GM12878 (cell line): ENCODE results near the gene THOC6. TPM values are rescaled to one million over a fixed set of nuclear protein-coding genes. Genes with fewer than 3 reads are reported as not detected.

ENCODE experiments used
- ATAC-seq: fragments of 200-7000 bp; cut with Tn5 transposase; 3 replicates; pipeline ENCODE4 v1.9.1; 2020; ENCODE audit warnings: mild to moderate bottlenecking, moderate library complexity
- BruUV-seq: library from RNA; stranded (reverse); fragments of 400-500 nt; replicated peaks from 2 replicates; lab custom pipeline; 2021; lab: Mats Ljungman, UMichigan
- CTCF ChIA-PET: fragments of 300-600 bp; sonication (Branson Sonifier 250); formaldehyde crosslinking; extraction: SDS; loops from one replicate; lab custom pipeline; 2021; ENCODE audit warnings: inconsistent platforms; lab: Yijun Ruan, JAX
- POLR2A ChIA-PET: fragments of 350-600 bp; formaldehyde crosslinking; extraction: SDS; loops from one replicate; lab custom pipeline; 2021; ENCODE audit warnings: inconsistent platforms; lab: Charles Lee
- RAD21 ChIA-PET: fragments of 300-600 bp; sonication (Branson Sonifier 250); formaldehyde crosslinking; loops from one replicate; lab custom pipeline; 2023; ENCODE audit warnings: antibody characterized with exemption; ENCODE audit not compliant: unreplicated experiment; lab: Charles Lee
- SMC1A ChIA-PET: fragments of 300-600 bp; sonication (Branson Sonifier 250); formaldehyde crosslinking; loops from one replicate; lab custom pipeline; 2023; ENCODE audit not compliant: unreplicated experiment, uncharacterized antibody; lab: Charles Lee
- DNase-seq: peaks from one replicate; pipeline ENCODE4 v3.0.0-alpha.2; 2011; ENCODE audit warnings: low read depth, low spot score
- FAIRE-seq: peaks from 3 replicates; lab custom pipeline; 2011; peaks lifted over from hg19 to GRCh38; lab: Jason Lieb, UNC
- H2AFZ ChIP-seq: 2 replicates; pipeline ENCODE4 v1.6.0; 2011; ENCODE audit warnings: low read depth, low read length, control low read depth; ENCODE audit not compliant: control insufficient read depth
- H3K27ac ChIP-seq: 2 replicates; pipeline ENCODE4 v1.5.1; 2011; ENCODE audit warnings: control low read depth; ENCODE audit not compliant: control insufficient read depth, insufficient read depth
- H3K27me3 ChIP-seq, 2 experiments: replicated peaks in 1 of 2; 2 replicates each; pipeline versions ENCODE4 v1.6.0 to v1.6.1; 2011; ENCODE audit warnings: low read length in 1 of 2; ENCODE audit not compliant: control insufficient read depth in 2 of 2, insufficient read depth in 2 of 2
- H3K36me3 ChIP-seq, 2 experiments: 2 replicates each; pipeline ENCODE4 v1.5.1; 2011; ENCODE audit warnings: low read length in 1 of 2; ENCODE audit not compliant: control insufficient read depth in 2 of 2, insufficient read depth in 2 of 2
- H3K4me1 ChIP-seq: 2 replicates; pipeline ENCODE4 v1.6.1; 2011; ENCODE audit warnings: mild to moderate bottlenecking, low read length, moderate library complexity, mixed read lengths; ENCODE audit not compliant: control insufficient read depth, insufficient read depth
- H3K4me2 ChIP-seq: 2 replicates; pipeline ENCODE4 v1.6.0; 2011; ENCODE audit warnings: control low read depth; ENCODE audit not compliant: control insufficient read depth, insufficient read depth
- H3K4me3 ChIP-seq: fragments of 200-600 bp; sonication (generic); 2 replicates; pipeline ENCODE4 v1.5.1; 2016
- H3K79me2 ChIP-seq: 2 replicates; pipeline ENCODE4 v1.6.0; 2011; ENCODE audit warnings: low read length; ENCODE audit not compliant: control insufficient read depth, insufficient read depth
- H3K9ac ChIP-seq: 2 replicates; pipeline ENCODE4 v1.8.0; 2011; ENCODE audit warnings: low read length, control low read depth, mixed read lengths; ENCODE audit not compliant: control insufficient read depth, insufficient read depth
- H3K9me3 ChIP-seq: replicated peaks from 3 replicates; pipeline ENCODE4 v1.5.1; 2011; ENCODE audit warnings: mild to moderate bottlenecking, low read length; ENCODE audit not compliant: control insufficient read depth, insufficient read depth
- H4K20me1 ChIP-seq: 2 replicates; pipeline ENCODE4 v1.6.0; 2011; ENCODE audit not compliant: control insufficient read depth, insufficient read depth
- BCLAF1 ChIP-seq: fragments of 450-650 bp; IDR thresholded peaks from 2 replicates; pipeline ENCODE4 v1.6.1; 2017; ENCODE audit warnings: antibody characterized with exemption, mild to moderate bottlenecking, moderate library complexity
- BMI1 ChIP-seq: fragments of 450-650 bp; IDR thresholded peaks from 2 replicates; pipeline ENCODE4 v1.6.1; 2016; ENCODE audit warnings: mild to moderate bottlenecking, moderate library complexity, borderline replicate concordance
- HDAC2 ChIP-seq: fragments of 200-600 bp; sonication (generic); IDR thresholded peaks from 2 replicates; pipeline ENCODE4 v1.6.1; 2017
- MXI1 ChIP-seq: fragments of 150-350 bp; IDR thresholded peaks from 2 replicates; pipeline ENCODE4 v1.6.1; 2011; ENCODE audit warnings: low read depth, mild to moderate bottlenecking, inconsistent platforms, low read length, improper control_type of control experiment
- PBX3 ChIP-seq: IDR thresholded peaks from 2 replicates; pipeline ENCODE4 v1.6.1; 2011; ENCODE audit warnings: mild to moderate bottlenecking, low read depth, low read length, moderate library complexity; ENCODE audit not compliant: insufficient replicate concordance
- PML ChIP-seq: IDR thresholded peaks from 2 replicates; pipeline ENCODE4 v1.6.1; 2012; ENCODE audit warnings: low read length, inconsistent platforms
- POU2F2 ChIP-seq: IDR thresholded peaks from 3 replicates; pipeline ENCODE4 v1.6.1; 2011; ENCODE audit warnings: low read depth, mild to moderate bottlenecking, low read length, borderline replicate concordance
- REST ChIP-seq: IDR thresholded peaks from 2 replicates; pipeline ENCODE4 v1.6.1; 2012; ENCODE audit warnings: mild to moderate bottlenecking, low read depth, low read length
- SKIL ChIP-seq: fragments of 450-650 bp; IDR thresholded peaks from 2 replicates; pipeline ENCODE4 v1.6.1; 2017; ENCODE audit warnings: mild to moderate bottlenecking, low read depth, inconsistent platforms; ENCODE audit not compliant: poor library complexity, severe bottlenecking
- ZBTB11 ChIP-seq: fragments of 450-650 bp; formaldehyde crosslinking; IDR thresholded peaks from 2 replicates; pipeline ENCODE4 v1.5.0; 2022; ENCODE audit warnings: mild to moderate bottlenecking, missing genetic modification characterization
- ZNF622 ChIP-seq: fragments of 450-650 bp; IDR thresholded peaks from 2 replicates; pipeline ENCODE4 v1.6.1; 2017; ENCODE audit warnings: mild to moderate bottlenecking, inconsistent platforms
- WGBS: methylation state at CpG from one replicate; pipeline ENCODE4 v1.1.6; 2016; ENCODE audit warnings: low lambda C conversion rate; ENCODE audit not compliant: insufficient replicate concordance, insufficient coverage; ENCODE audit errors: missing lambda C conversion rate; 5-methylcytosine and 5-hydroxymethylcytosine counted together
- in situ Hi-C: fragments of 300-500 bp; cut with MboI; formaldehyde crosslinking; loops from 9 replicates; pipeline ENCODE4 v1.14.3; 2018; ENCODE audit warnings: mixed read lengths
- intact Hi-C: fragments of 100-400 bp; cut with micrococcal nuclease; formaldehyde crosslinking; loops from one replicate; pipeline ENCODE4 v1.14.2; 2022; ENCODE audit not compliant: unreplicated experiment
- polyA plus RNA-seq, 11 experiments: library from polyadenylated mRNA; depleted of rRNA in 4 of 11; unstranded in 6 of 11; stranded (reverse) in 5 of 11; fragments of >200 nt; fragmentation: Nextera tagmentation in 4 of 11; fragmentation: Illumina TruSeq in 1 of 11; extraction: Ambion mirVana in 4 of 11; extraction: Trizol in 1 of 11; gene quantifications; 1 replicate in 1 of 11; 2 replicates in 10 of 11; pipeline versions ENCODE4 v1.2.1 to v1.2.3, GENCODE V29; 2011 to 2016; ENCODE audit warnings: inconsistent platforms in 2 of 11, missing spikeins in 2 of 11, low read depth in 1 of 11
- total RNA-seq, 4 experiments: library from RNA; depleted of rRNA in 3 of 4; stranded (reverse); fragments of >200 nt in 3 of 4; fragmentation: Illumina TruSeq in 1 of 4; extraction: Trizol in 1 of 4; gene quantifications; 2 replicates each; pipeline versions ENCODE4 v1.2.1 to v1.2.3, GENCODE V29; 2013 to 2021

Gene THOC6
- total and polyA plus RNA-seq, 10 of the 15 experiments (the other 5 are each of a cell fraction or from before 2014, with no cell fraction given) = 1.0 to 54.4 (median 27.9) TPM

- DNase-seq (no peak), ATAC-seq (no peak), FAIRE-seq (no peak)
- intact Hi-C loops = no loop called here
- Histone ChIP-seq H3K79me2 (no peaks in the 10 kb centered on the region), H4K20me1 (no peaks in the 10 kb centered on the region), H3K4me3 (no peak overlapping the region), H3K9me3 (no peaks in the 10 kb centered on the region), H3K27me3 (peaks cover 2 to 4% of the 10 kb centered on the region in 2 experiments; a peak in 2 of 4 replicates), H2AFZ (no peak overlapping the region), H3K27ac (no peak overlapping the region), H3K4me2 (no peak overlapping the region), H3K36me3 (no peaks in the 10 kb centered on the region), H3K9ac (no peak overlapping the region), H3K4me1 (no peaks in the 10 kb centered on the region)
- BruUV-seq = no TSS peak
- in situ Hi-C loops = no loop called here
- 50% methylated on average over 8 of the region's 8 CpGs for WGBS
- POLR2A ChIA-PET = no interaction called here
- SMC1A ChIA-PET = no interaction called here
- CTCF ChIA-PET = no interaction called here
- RAD21 ChIA-PET = no interaction called here
- TF ChIP-seq SKIL (no peak), ZNF622 (no peak), PML (no peak), ZBTB11 (no peak), BCLAF1 (no peak), PBX3 (no peak), HDAC2 (no peak), BMI1 (no peak), REST (no peak), POU2F2 (no peak), MXI1 (no peak)
Measured at GRCh38 chr16:2987833-2988232, 36.0 kb upstream of the THOC6 start.
